Measurements from ENCODE around the gene CTTNBP2NL.

DNA sequence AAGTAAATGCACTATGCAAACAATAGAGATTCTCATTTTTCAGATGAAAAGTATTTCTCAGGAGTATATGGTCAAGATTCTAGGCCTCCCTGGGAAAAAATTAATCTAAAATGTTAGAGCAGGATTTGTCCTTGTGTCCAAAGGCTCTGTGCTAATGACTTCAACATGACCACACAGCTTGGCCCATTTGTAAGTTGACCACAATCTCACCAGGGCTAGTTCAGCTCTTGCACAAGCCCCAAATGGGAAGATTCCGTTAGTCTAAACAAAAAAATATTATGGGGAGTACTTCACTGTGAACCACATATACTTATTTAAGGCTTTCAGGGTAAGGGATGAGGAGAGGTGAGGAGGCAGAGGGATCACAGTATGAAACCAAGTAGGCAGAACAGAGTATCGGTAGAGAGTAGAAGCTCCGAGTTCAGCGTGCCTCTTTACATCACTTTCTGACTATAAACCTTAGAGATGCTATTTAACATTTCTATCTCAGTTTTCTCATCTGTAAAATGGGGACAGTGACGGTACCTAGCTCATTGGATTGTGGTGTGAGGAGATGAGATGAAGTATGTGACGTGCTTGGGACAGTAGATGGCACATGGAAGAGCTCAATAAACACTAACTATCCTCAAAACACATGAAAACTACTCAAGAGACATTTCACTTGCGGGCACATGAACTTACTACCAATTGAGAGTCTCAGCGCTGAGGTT is 37.8 kb upstream of the CTTNBP2NL start:
- TF ChIP-seq, protein P1, sequence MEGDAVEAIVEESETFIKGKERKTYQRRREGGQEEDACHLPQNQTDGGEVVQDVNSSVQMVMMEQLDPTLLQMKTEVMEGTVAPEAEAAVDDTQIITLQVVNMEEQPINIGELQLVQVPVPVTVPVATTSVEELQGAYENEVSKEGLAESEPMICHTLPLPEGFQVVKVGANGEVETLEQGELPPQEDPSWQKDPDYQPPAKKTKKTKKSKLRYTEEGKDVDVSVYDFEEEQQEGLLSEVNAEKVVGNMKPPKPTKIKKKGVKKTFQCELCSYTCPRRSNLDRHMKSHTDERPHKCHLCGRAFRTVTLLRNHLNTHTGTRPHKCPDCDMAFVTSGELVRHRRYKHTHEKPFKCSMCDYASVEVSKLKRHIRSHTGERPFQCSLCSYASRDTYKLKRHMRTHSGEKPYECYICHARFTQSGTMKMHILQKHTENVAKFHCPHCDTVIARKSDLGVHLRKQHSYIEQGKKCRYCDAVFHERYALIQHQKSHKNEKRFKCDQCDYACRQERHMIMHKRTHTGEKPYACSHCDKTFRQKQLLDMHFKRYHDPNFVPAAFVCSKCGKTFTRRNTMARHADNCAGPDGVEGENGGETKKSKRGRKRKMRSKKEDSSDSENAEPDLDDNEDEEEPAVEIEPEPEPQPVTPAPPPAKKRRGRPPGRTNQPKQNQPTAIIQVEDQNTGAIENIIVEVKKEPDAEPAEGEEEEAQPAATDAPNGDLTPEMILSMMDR (IDR thresholded peaks at IDR 0.05) = no peak
- no peak for TF ChIP-seq POLR2A (IDR thresholded peaks at IDR 0.05)

All from vagina (tissue), 2 donors.